ENCODE measurements around the gene MUC20. TPM values are rescaled to one million over a fixed set of nuclear protein-coding genes. Genes with fewer than 3 reads are reported as not detected.

The MUC20 gene
- total and polyA plus RNA-seq, 11 donors = 0.21 to 8.4 (median 3.2) TPM

- H3K4me3 ChIP-seq = no peak overlapping the region
- ATAC-seq = peak in 1 of 4 donors; percentile 1
- TF ChIP-seq POLR2A (IDR thresholded peaks at IDR 0.05) = no peak
- peaks cover 0 to 69% (median 30%) of the 10 kb centered on the region in 9 donors for H3K36me3 ChIP-seq
- intact Hi-C loops (cut with DNase I) = loop anchor here in 1 of 10 donors (5.0 kb wide), 1 partner anchor 274 kb away; no protein-coding TSS in a partner anchor
- H3K27ac ChIP-seq = peak overlapping the region in 1 of 12 donors; percentile 22
- WGBS, 4 donors = 90 to 92% (median 91%) methylated on average over 4 of the region's 4 CpGs
- H3K4me1 ChIP-seq = peaks cover 0 to 13% (median 0%) of the 10 kb centered on the region in 12 donors
- no peaks in the 10 kb centered on the region for H3K27me3 ChIP-seq
- H3K9me3 ChIP-seq = peaks cover 0 to 4% (median 0%) of the 10 kb centered on the region in 12 donors
- DNase-seq = no peak
These were observed 22.5 kb upstream of the MUC20 start for GRCh38 chr3:195698325-195698646.

- ATAC-seq (no peak), DNase-seq (no peak)
- no peaks in the 10 kb centered on the region for H3K27me3 ChIP-seq
- no peak for TF ChIP-seq CTCF (IDR thresholded peaks at IDR 0.05)
- TF ChIP-seq POLR2A (IDR thresholded peaks at IDR 0.05) = no peak
- peaks cover 0 to 13% (median 0%) of the 10 kb centered on the region in 12 donors for H3K4me1 ChIP-seq
- intact Hi-C loops (cut with DNase I) = loop anchor here in 1 of 10 donors (5.0 kb wide), 1 partner anchor 273 kb away; no protein-coding TSS in a partner anchor
- H3K27ac ChIP-seq = peak overlapping the region in 1 of 12 donors; percentile 22
- WGBS, 4 donors = 67 to 78% (median 74%) methylated on average over 5 of the region's 5 CpGs
- peaks cover 0 to 4% (median 0%) of the 10 kb centered on the region in 12 donors for H3K9me3 ChIP-seq
- H3K36me3 ChIP-seq = peaks cover 0 to 64% (median 24%) of the 10 kb centered on the region in 9 donors
- no peak overlapping the region for H3K4me3 ChIP-seq
These were observed 22.0 kb upstream of the MUC20 start for GRCh38 chr3:195698647-195699387.

GRCh38 chr3:195699388-195699771, 21.4 kb upstream of the MUC20 start:
- no peak overlapping the region for H3K4me3 ChIP-seq
- peaks cover 0 to 58% (median 19%) of the 10 kb centered on the region in 9 donors for H3K36me3 ChIP-seq
- DNase-seq (no peak), ATAC-seq (no peak)
- no peaks in the 10 kb centered on the region for H3K27me3 ChIP-seq
- H3K9me3 ChIP-seq = peaks cover 0 to 4% (median 0%) of the 10 kb centered on the region in 12 donors
- peaks cover 0 to 13% (median 0%) of the 10 kb centered on the region in 12 donors for H3K4me1 ChIP-seq
- TF ChIP-seq POLR2A (IDR thresholded peaks at IDR 0.05) (no peak), CTCF (IDR thresholded peaks at IDR 0.05) (no peak)
- 88 to 95% (median 91%) methylated on average over 2 of the region's 2 CpGs for WGBS, 4 donors
- no peak overlapping the region for H3K27ac ChIP-seq
- intact Hi-C loops (cut with DNase I) = loop anchor here in 1 of 10 donors (5.0 kb wide), 1 partner anchor 273 kb away; no protein-coding TSS in a partner anchor

GRCh38 chr3:195699860-195700259, 20.9 kb upstream of the MUC20 start:
- ATAC-seq (peak in 2 of 4 donors; percentile 4 to 35), DNase-seq (no peak)
- no peak overlapping the region for H3K4me3 ChIP-seq
- no peak overlapping the region for H3K27ac ChIP-seq
- H3K27me3 ChIP-seq = no peaks in the 10 kb centered on the region
- peaks cover 0 to 13% (median 0%) of the 10 kb centered on the region in 12 donors for H3K4me1 ChIP-seq
- H3K9me3 ChIP-seq = peaks cover 0 to 4% (median 0%) of the 10 kb centered on the region in 12 donors
- 66 to 84% (median 77%) methylated on average over 6 of the region's 6 CpGs for WGBS, 4 donors
- peaks cover 0 to 53% (median 14%) of the 10 kb centered on the region in 9 donors for H3K36me3 ChIP-seq
- TF ChIP-seq CTCF (IDR thresholded peaks at IDR 0.05) (no peak), POLR2A (IDR thresholded peaks at IDR 0.05) (no peak)
- intact Hi-C loops (cut with DNase I) = loop anchor here in 1 of 10 donors (5.0 kb wide), 1 partner anchor 272 kb away; no protein-coding TSS in a partner anchor
